ENCODE results near the gene RYR3. TPM values are rescaled to one million over a fixed set of nuclear protein-coding genes. Genes with fewer than 3 reads are reported as not detected.

Gene RYR3
- polyA plus RNA-seq, 2 donors = 1.0 to 1.8 TPM

GRCh38 chr15:33629647-33630046 lies 318.9 kb downstream of the RYR3 start:
- Histone ChIP-seq H3K9me3 (ENCODE audit: control insufficient read depth in 2 of 2, insufficient read depth in 1 of 2, low read depth in 1 of 2, low read length in 1 of 2) (no peaks in the 10 kb centered on the region), H3K27me3 (ENCODE audit: control insufficient read depth in 1 of 2, insufficient read depth in 2 of 2, low read length in 2 of 2) (no peaks in the 10 kb centered on the region), H3K36me3 (ENCODE audit: control insufficient read depth in 2 of 2, insufficient read depth in 2 of 2, low read length in 1 of 2) (peaks cover 0 to 2% of the 10 kb centered on the region in 2 donors), H3K4me1 (ENCODE audit: control insufficient read depth in 2 of 2, insufficient read depth in 2 of 2, low read length in 1 of 2) (no peaks in the 10 kb centered on the region), H3K4me3 (ENCODE audit: low read depth in 1 of 2, low read length in 2 of 2) (no peak overlapping the region), H3K27ac (ENCODE audit: low read depth in 2 of 2, low read length in 1 of 2) (no peak overlapping the region)
- 70 to 73% methylated on average over 4 of the region's 4 CpGs for WGBS, 2 donors

- WGBS, 2 donors = 68 to 81% methylated on average over 7 of the region's 7 CpGs
- H3K9me3 ChIP-seq (ENCODE audit: control insufficient read depth in 2 of 2, insufficient read depth in 1 of 2, low read depth in 1 of 2, low read length in 1 of 2) = no peaks in the 10 kb centered on the region
- H3K36me3 ChIP-seq (ENCODE audit: control insufficient read depth in 2 of 2, insufficient read depth in 2 of 2, low read length in 1 of 2) = peaks cover 0 to 2% of the 10 kb centered on the region in 2 donors
- peaks cover 0 to 3% of the 10 kb centered on the region in 2 donors for H3K27me3 ChIP-seq (ENCODE audit: control insufficient read depth in 1 of 2, insufficient read depth in 2 of 2, low read length in 2 of 2)
- H3K27ac ChIP-seq (ENCODE audit: low read depth in 2 of 2, low read length in 1 of 2) = no peak overlapping the region
- H3K4me3 ChIP-seq (ENCODE audit: low read depth in 1 of 2, low read length in 2 of 2) = no peak overlapping the region
- H3K4me1 ChIP-seq (ENCODE audit: control insufficient read depth in 2 of 2, insufficient read depth in 2 of 2, low read length in 1 of 2) = no peaks in the 10 kb centered on the region
These were observed 325.5 kb downstream of the RYR3 start for GRCh38 chr15:33636234-33636633.

GRCh38 chr15:33636958-33637357 lies 326.2 kb downstream of the RYR3 start:
- H3K9me3 ChIP-seq (ENCODE audit: control insufficient read depth in 2 of 2, insufficient read depth in 1 of 2, low read depth in 1 of 2, low read length in 1 of 2) = no peaks in the 10 kb centered on the region
- peaks cover 0 to 3% of the 10 kb centered on the region in 2 donors for H3K27me3 ChIP-seq (ENCODE audit: control insufficient read depth in 1 of 2, insufficient read depth in 2 of 2, low read length in 2 of 2)
- 50 to 67% methylated on average over 1 of the region's 1 CpG for WGBS, 2 donors
- H3K27ac ChIP-seq (ENCODE audit: low read depth in 2 of 2, low read length in 1 of 2) = no peak overlapping the region
- peaks cover 0 to under 1% of the 10 kb centered on the region in 2 donors for H3K36me3 ChIP-seq (ENCODE audit: control insufficient read depth in 2 of 2, insufficient read depth in 2 of 2, low read length in 1 of 2)
- no peak overlapping the region for H3K4me3 ChIP-seq (ENCODE audit: low read depth in 1 of 2, low read length in 2 of 2)
- H3K4me1 ChIP-seq (ENCODE audit: control insufficient read depth in 2 of 2, insufficient read depth in 2 of 2, low read length in 1 of 2) = no peaks in the 10 kb centered on the region

DNA sequence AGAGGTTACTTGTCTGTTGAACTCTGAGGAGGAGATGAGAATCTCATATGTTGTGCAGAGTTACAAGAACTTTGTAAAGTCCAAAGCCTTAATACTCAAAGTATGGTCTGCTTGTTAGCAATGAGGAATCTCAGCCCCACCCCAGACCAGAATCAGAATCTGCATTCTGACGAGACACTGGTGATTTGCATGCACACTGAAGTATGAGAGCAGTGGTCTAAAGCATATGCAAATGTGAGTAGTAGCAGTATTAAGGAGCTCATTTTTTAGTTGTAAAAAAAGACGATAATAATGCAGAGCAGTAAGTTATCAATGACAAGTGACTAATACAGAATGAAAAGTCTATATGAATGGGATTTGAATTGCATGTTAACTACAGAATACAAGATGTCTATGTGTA lies 327.7 kb downstream of the RYR3 start:
- Histone ChIP-seq H3K9me3 (ENCODE audit: control insufficient read depth in 2 of 2, insufficient read depth in 1 of 2, low read depth in 1 of 2, low read length in 1 of 2) (no peaks in the 10 kb centered on the region), H3K4me3 (ENCODE audit: low read depth in 1 of 2, low read length in 2 of 2) (no peak overlapping the region), H3K27me3 (ENCODE audit: control insufficient read depth in 1 of 2, insufficient read depth in 2 of 2, low read length in 2 of 2) (peaks cover 0 to 3% of the 10 kb centered on the region in 2 donors), H3K4me1 (ENCODE audit: control insufficient read depth in 2 of 2, insufficient read depth in 2 of 2, low read length in 1 of 2) (no peaks in the 10 kb centered on the region), H3K36me3 (ENCODE audit: control insufficient read depth in 2 of 2, insufficient read depth in 2 of 2, low read length in 1 of 2) (no peaks in the 10 kb centered on the region), H3K27ac (ENCODE audit: low read depth in 2 of 2, low read length in 1 of 2) (no peak overlapping the region)
- WGBS, 2 donors = 75 to 78% methylated on average over 2 of the region's 2 CpGs

- 87 to 91% methylated on average over 4 of the region's 4 CpGs for WGBS, 2 donors
- no peaks in the 10 kb centered on the region for H3K36me3 ChIP-seq (ENCODE audit: control insufficient read depth in 2 of 2, insufficient read depth in 2 of 2, low read length in 1 of 2)
- peaks cover 0 to 3% of the 10 kb centered on the region in 2 donors for H3K27me3 ChIP-seq (ENCODE audit: control insufficient read depth in 1 of 2, insufficient read depth in 2 of 2, low read length in 2 of 2)
These were observed 328.3 kb downstream of the RYR3 start for GRCh38 chr15:33639051-33639450.

DNA sequence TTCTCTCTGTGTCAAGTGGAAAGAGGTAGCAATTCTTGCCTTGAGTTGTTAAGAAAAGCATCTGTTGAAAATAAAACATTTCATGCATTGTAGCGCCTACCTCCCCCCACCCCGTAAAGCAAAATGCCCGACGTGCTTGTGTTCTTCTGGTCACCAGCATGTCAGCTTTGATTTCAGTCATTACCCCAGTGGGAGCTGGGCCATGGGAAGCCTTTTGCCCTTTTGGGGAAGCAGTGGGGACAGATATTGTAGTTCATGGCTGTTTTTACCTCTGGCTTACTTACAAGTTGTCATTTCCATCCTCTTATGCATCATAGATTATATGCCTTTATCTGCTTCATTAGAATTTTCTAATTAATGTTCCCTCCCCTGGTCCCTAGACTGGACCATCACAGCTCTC lies 328.7 kb downstream of the RYR3 start:
- Histone ChIP-seq H3K27me3 (ENCODE audit: control insufficient read depth in 1 of 2, insufficient read depth in 2 of 2, low read length in 2 of 2) (peaks cover 0 to 3% of the 10 kb centered on the region in 2 donors), H3K9me3 (ENCODE audit: control insufficient read depth in 2 of 2, insufficient read depth in 1 of 2, low read depth in 1 of 2, low read length in 1 of 2) (no peaks in the 10 kb centered on the region), H3K4me3 (ENCODE audit: low read depth in 1 of 2, low read length in 2 of 2) (no peak overlapping the region), H3K27ac (ENCODE audit: low read depth in 2 of 2, low read length in 1 of 2) (no peak overlapping the region), H3K4me1 (ENCODE audit: control insufficient read depth in 2 of 2, insufficient read depth in 2 of 2, low read length in 1 of 2) (no peaks in the 10 kb centered on the region), H3K36me3 (ENCODE audit: control insufficient read depth in 2 of 2, insufficient read depth in 2 of 2, low read length in 1 of 2) (no peaks in the 10 kb centered on the region)
- WGBS, 2 donors = 75 to 87% methylated on average over 4 of the region's 4 CpGs

More at GRCh38 chr15:33639051-33639450, 328.3 kb downstream of the RYR3 start:
- H3K4me1 ChIP-seq (ENCODE audit: control insufficient read depth in 2 of 2, insufficient read depth in 2 of 2, low read length in 1 of 2) = no peaks in the 10 kb centered on the region
- H3K9me3 ChIP-seq (ENCODE audit: control insufficient read depth in 2 of 2, insufficient read depth in 1 of 2, low read depth in 1 of 2, low read length in 1 of 2) = no peaks in the 10 kb centered on the region
- H3K27ac ChIP-seq (ENCODE audit: low read depth in 2 of 2, low read length in 1 of 2) = no peak overlapping the region
- no peak overlapping the region for H3K4me3 ChIP-seq (ENCODE audit: low read depth in 1 of 2, low read length in 2 of 2)

GRCh38 chr15:33639978-33640377 lies 329.2 kb downstream of the RYR3 start:
- H3K4me3 ChIP-seq (ENCODE audit: low read depth in 1 of 2, low read length in 2 of 2) = no peak overlapping the region
- H3K4me1 ChIP-seq (ENCODE audit: control insufficient read depth in 2 of 2, insufficient read depth in 2 of 2, low read length in 1 of 2) = no peaks in the 10 kb centered on the region
- H3K36me3 ChIP-seq (ENCODE audit: control insufficient read depth in 2 of 2, insufficient read depth in 2 of 2, low read length in 1 of 2) = no peaks in the 10 kb centered on the region
- H3K27ac ChIP-seq (ENCODE audit: low read depth in 2 of 2, low read length in 1 of 2) = no peak overlapping the region
- peaks cover 0 to 3% of the 10 kb centered on the region in 2 donors for H3K27me3 ChIP-seq (ENCODE audit: control insufficient read depth in 1 of 2, insufficient read depth in 2 of 2, low read length in 2 of 2)
- no peaks in the 10 kb centered on the region for H3K9me3 ChIP-seq (ENCODE audit: control insufficient read depth in 2 of 2, insufficient read depth in 1 of 2, low read depth in 1 of 2, low read length in 1 of 2)
- 32 to 35% methylated on average over 6 of the region's 6 CpGs for WGBS, 2 donors

DNA sequence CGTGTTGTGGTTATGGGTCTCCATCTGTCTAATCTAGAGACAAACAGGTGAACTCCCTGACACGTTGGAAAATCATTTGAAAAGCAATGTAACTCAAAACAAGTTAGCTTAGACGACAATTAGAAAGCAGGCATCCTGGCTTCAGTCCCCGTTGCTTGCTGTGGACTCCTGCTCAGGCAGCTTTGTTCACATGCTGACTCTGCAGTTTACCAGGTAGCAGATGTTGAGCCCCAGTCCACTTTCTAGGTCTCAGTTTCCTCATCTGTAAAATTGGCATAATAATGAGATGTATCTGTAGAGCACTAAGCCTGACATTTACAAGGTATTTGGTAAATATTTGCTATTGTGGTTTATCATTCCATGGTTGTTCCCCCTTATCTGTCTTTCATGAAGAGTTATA lies 330.3 kb downstream of the RYR3 start:
- Histone ChIP-seq H3K9me3 (ENCODE audit: control insufficient read depth in 2 of 2, insufficient read depth in 1 of 2, low read depth in 1 of 2, low read length in 1 of 2) (no peaks in the 10 kb centered on the region), H3K27me3 (ENCODE audit: control insufficient read depth in 1 of 2, insufficient read depth in 2 of 2, low read length in 2 of 2) (peaks cover 0 to 3% of the 10 kb centered on the region in 2 donors), H3K36me3 (ENCODE audit: control insufficient read depth in 2 of 2, insufficient read depth in 2 of 2, low read length in 1 of 2) (no peaks in the 10 kb centered on the region), H3K4me3 (ENCODE audit: low read depth in 1 of 2, low read length in 2 of 2) (no peak overlapping the region), H3K4me1 (ENCODE audit: control insufficient read depth in 2 of 2, insufficient read depth in 2 of 2, low read length in 1 of 2) (no peaks in the 10 kb centered on the region), H3K27ac (ENCODE audit: low read depth in 2 of 2, low read length in 1 of 2) (no peak overlapping the region)
- 71 to 76% methylated on average over 4 of the region's 4 CpGs for WGBS, 2 donors

GRCh38 chr15:33644304-33644703 lies 333.5 kb downstream of the RYR3 start:
- Histone ChIP-seq H3K27me3 (ENCODE audit: control insufficient read depth in 1 of 2, insufficient read depth in 2 of 2, low read length in 2 of 2) (no peaks in the 10 kb centered on the region), H3K27ac (ENCODE audit: low read depth in 2 of 2, low read length in 1 of 2) (no peak overlapping the region), H3K4me1 (ENCODE audit: control insufficient read depth in 2 of 2, insufficient read depth in 2 of 2, low read length in 1 of 2) (no peaks in the 10 kb centered on the region), H3K4me3 (ENCODE audit: low read depth in 1 of 2, low read length in 2 of 2) (no peak overlapping the region), H3K36me3 (ENCODE audit: control insufficient read depth in 2 of 2, insufficient read depth in 2 of 2, low read length in 1 of 2) (no peaks in the 10 kb centered on the region), H3K9me3 (ENCODE audit: control insufficient read depth in 2 of 2, insufficient read depth in 1 of 2, low read depth in 1 of 2, low read length in 1 of 2) (no peaks in the 10 kb centered on the region)
- 84 to 90% methylated on average over 9 of the region's 9 CpGs for WGBS, 2 donors

DNA sequence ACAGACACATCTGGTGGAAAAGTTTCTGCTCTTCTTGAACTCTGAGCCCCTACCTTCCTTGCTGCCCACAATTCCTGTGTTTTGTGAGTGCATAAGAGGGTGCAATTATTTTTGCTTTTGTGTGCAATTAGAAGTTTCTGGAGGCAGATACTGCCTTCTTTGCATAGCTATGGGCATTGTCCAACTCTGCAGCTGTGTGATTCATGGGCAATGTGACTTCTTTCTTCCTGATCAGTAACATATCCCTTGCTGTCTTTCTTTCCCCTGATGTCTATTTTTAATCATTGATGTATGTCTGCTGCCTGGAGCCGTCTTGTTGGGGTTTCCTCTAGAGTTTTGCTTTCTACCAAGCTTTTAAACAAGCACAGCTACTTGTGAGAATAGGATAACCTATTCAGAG lies 336.0 kb downstream of the RYR3 start:
- WGBS, 2 donors = 54 to 55% methylated on average over 1 of the region's 1 CpG
- Histone ChIP-seq H3K4me1 (ENCODE audit: control insufficient read depth in 2 of 2, insufficient read depth in 2 of 2, low read length in 1 of 2) (no peaks in the 10 kb centered on the region), H3K9me3 (ENCODE audit: control insufficient read depth in 2 of 2, insufficient read depth in 1 of 2, low read depth in 1 of 2, low read length in 1 of 2) (no peaks in the 10 kb centered on the region), H3K27ac (ENCODE audit: low read depth in 2 of 2, low read length in 1 of 2) (no peak overlapping the region), H3K27me3 (ENCODE audit: control insufficient read depth in 1 of 2, insufficient read depth in 2 of 2, low read length in 2 of 2) (no peaks in the 10 kb centered on the region), H3K36me3 (ENCODE audit: control insufficient read depth in 2 of 2, insufficient read depth in 2 of 2, low read length in 1 of 2) (no peaks in the 10 kb centered on the region), H3K4me3 (ENCODE audit: low read depth in 1 of 2, low read length in 2 of 2) (no peak overlapping the region)
